Left renal cortex interstitium (tissue), 4 donors: ENCODE results near the gene EP300. TPM values are rescaled to one million over a fixed set of nuclear protein-coding genes. Genes with fewer than 3 reads are reported as not detected.
A peak's percentile ranks its signal among the peaks of the same experiment; 100 is the strongest.
"Not testable (repeated sequence)": the region's sequence is repeated elsewhere in the genome, so short reads cannot be mapped to it uniquely, and the experiment has no call there.

Source experiments
- DNase-seq, 4 donors: peaks; one replicate each; pipeline ENCODE4 v3.0.0-alpha.2; 2013; ENCODE audit warnings: low read depth in 4 of 4, low spot score in 2 of 4, missing footprints in 1 of 4
- polyA plus RNA-seq, 4 donors: library from polyadenylated mRNA; unstranded; fragments of 120-200 nt; gene quantifications; one replicate each; pipeline ENCODE4 v1.2.1, GENCODE V29; 2013; ENCODE audit not compliant: insufficient read length in 4 of 4

EP300 gene
- polyA plus RNA-seq, 4 donors: 41.7 to 73.9 (median 59.4) TPM

DNA sequence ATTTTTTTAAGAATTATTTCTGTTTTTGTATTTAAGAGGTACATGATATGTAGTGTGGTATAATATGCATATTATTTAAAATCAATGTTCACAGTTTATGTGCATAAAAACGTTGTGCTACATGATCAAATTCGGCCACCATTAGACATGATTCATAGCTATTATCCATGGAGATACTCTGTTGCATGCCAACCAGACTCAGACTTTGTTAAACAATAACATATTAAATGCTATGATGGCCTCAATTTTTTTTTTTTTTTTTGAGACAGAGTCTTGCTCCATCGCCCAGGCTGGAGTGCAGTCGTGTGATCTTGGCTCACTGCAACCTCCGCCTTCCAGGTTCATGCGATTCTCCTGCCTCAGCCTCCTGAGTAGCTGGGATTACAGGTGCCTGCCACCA, 53.5 kb downstream of the EP300 start:
- not testable (repeated sequence) for DNase-seq

DNA sequence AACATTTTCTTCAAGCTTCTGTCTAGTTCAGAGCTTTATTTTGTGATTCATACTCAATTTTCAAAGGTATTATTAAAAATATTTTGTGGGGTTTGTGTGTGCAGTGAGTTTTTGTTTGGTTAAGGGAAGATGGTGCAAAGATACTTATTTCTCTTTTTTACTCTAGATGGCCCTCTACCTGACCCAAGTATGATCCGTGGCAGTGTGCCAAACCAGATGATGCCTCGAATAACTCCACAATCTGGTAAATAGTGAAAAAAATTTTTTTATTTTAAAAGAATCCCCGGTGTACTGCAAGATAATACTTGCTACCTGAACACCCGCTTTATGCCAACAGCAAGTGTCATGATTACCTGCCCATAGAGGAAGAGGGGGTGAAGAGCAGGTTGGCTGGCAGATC, 54.2 kb downstream of the EP300 start:
- DNase-seq: no peak

- DNase-seq: no peak
These were observed 55.3 kb downstream of the EP300 start for GRCh38 chr22:41147722-41148121.

GRCh38 chr22:41152902-41153301, 60.5 kb downstream of the EP300 start:
- DNase-seq: no peak

DNA sequence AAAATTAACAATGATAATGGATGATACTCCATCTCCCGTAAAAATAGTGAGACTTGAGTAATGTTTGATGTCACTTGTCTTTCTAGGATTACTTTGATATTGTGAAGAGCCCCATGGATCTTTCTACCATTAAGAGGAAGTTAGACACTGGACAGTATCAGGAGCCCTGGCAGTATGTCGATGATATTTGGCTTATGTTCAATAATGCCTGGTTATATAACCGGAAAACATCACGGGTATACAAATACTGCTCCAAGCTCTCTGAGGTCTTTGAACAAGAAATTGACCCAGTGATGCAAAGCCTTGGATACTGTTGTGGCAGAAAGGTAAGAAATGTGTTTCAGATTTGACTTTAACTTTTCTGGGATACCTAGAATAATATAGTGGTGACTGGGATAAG, 64.7 kb downstream of the EP300 start:
- no peak for DNase-seq

DNA sequence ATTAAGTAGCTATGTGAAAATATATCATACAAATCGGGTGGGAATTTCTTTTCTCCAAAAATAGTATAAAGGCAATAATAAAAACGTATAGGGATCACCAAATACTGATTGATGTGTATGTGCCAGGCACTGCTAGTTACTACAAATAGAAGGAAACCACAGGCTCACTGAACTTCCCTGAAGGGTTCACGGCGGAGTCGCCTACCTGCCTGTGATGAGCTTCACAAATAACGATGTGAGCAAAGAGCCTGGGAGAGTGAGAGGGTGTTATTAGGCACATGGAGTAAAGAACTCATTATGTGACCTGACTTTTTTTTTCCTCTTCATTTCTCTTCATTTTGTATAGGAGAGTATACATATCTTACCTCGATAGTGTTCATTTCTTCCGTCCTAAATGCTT, 76.8 kb downstream of the EP300 start:
- no peak for DNase-seq

DNA sequence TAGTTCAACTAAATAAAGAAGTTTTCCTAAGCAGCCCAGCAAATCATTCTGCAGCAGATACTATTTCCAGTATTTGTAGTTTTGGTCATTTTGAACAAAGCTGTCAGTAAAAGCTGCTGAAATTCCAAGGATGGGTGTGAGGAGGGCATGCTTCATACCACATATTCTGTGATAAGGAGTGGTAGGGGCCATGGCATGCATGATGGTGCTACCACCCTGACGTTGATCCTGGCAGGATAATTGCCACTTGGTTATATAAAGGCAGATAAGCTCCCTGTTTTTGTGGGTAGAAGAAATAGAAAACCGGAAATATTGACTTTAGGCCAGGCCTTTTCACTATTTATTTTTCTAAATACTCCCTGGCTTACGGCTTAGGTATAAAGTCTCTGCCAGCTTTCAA, 79.6 kb downstream of the EP300 start:
- DNase-seq: no peak

GRCh38 chr22:41175546-41175945, 83.2 kb downstream of the EP300 start:
- DNase-seq: no peak

DNA sequence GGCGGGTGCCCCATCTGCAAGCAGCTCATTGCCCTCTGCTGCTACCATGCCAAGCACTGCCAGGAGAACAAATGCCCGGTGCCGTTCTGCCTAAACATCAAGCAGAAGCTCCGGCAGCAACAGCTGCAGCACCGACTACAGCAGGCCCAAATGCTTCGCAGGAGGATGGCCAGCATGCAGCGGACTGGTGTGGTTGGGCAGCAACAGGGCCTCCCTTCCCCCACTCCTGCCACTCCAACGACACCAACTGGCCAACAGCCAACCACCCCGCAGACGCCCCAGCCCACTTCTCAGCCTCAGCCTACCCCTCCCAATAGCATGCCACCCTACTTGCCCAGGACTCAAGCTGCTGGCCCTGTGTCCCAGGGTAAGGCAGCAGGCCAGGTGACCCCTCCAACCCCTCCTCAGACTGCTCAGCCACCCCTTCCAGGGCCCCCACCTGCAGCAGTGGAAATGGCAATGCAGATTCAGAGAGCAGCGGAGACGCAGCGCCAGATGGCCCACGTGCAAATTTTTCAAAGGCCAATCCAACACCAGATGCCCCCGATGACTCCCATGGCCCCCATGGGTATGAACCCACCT, 84.7 kb downstream of the EP300 start:
- no peak for DNase-seq

GRCh38 chr22:41177622-41178424, 85.4 kb downstream of the EP300 start:
- DNase-seq: no peak

DNA sequence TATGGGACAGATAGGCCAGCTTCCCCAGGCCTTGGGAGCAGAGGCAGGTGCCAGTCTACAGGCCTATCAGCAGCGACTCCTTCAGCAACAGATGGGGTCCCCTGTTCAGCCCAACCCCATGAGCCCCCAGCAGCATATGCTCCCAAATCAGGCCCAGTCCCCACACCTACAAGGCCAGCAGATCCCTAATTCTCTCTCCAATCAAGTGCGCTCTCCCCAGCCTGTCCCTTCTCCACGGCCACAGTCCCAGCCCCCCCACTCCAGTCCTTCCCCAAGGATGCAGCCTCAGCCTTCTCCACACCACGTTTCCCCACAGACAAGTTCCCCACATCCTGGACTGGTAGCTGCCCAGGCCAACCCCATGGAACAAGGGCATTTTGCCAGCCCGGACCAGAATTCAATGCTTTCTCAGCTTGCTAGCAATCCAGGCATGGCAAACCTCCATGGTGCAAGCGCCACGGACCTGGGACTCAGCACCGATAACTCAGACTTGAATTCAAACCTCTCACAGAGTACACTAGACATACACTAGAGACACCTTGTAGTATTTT, 86.1 kb downstream of the EP300 start:
- DNase-seq: no peak

DNA sequence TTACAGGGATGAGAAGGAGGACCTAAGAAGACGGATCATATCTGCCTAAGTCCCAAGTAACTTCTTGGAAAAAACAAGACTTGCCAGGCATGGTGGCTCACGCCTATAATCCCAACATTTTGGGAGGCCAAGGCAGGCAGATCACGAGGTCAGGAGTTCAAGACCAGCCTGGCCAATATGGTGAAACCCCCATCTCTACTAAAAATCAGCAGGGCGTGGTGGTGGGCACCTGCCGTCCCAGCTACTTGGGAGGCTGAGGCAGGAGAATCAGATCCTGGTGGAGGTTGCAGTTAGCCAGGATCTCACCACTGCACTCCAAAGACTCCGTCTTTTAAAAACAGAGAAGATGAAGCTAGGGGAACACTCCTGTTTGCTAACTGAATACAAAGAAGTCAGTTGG, 88.0 kb downstream of the EP300 start:
- not testable (repeated sequence) for DNase-seq

DNA sequence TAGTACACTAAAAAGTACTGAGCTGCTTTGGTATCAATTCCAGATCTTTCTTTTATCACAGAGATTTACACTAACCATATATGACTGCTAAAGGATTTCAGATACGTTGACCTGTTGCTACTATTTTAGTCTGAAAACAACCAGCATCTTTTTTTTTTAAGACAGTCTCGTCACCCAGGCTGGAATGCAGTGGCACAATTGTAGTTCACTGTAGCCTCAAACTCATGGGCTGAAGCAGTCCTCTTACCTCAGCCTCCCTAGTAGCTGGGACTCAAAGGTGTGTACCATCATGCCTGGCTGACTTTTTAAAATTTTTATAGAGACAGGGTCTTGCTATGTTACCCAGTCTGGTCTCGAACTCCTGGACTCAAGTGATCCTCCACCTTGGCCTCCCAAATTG, 88.5 kb downstream of the EP300 start:
- no peak for DNase-seq

DNA sequence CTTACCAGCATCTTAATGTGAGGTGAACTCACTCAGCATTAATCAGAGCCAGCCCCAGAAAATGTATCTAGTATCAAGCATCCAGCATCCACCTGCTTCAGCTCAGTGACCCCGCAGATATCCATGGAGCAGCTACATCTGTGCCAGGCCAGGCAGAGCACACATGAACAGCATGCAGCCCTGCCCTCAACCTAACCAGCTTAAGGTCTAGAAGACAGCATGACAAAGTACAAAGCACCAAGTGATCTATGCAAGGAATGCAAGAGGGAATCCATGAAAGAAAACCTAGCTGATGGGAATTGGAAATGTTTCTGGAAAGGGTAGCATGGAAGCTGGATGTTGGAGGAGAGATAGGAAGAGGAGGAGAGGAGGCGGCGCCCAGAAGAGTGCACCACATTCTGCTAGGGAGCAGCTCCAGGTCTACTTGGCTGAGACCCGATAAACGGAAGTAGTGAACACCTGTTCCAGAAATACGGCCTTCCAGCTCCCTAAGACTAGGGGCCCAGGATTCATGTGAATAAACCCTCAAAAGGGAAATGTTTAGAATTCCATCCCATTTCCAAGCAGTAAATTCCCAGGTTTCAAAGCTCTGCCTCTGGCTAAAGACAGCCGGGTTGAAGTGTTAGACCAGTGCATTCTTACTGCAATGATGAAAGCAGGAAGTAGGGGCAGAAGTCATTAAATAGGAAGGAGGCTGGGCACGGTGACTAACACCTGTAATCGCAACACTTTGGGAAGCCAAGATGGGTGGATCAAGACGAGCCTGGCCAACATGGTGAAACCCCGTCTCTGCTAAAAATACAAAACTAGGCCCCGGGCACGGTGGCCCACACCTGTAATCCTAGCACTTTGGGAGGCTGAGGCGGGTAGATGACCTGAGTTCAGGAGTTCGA, 89.2 kb downstream of the EP300 start:
- no peak for DNase-seq

- no peak for DNase-seq
These were observed 92.3 kb downstream of the EP300 start for GRCh38 chr22:41184679-41185078.

GRCh38 chr22:41191467-41191866, 99.1 kb downstream of the EP300 start:
- DNase-seq: no peak

DNA sequence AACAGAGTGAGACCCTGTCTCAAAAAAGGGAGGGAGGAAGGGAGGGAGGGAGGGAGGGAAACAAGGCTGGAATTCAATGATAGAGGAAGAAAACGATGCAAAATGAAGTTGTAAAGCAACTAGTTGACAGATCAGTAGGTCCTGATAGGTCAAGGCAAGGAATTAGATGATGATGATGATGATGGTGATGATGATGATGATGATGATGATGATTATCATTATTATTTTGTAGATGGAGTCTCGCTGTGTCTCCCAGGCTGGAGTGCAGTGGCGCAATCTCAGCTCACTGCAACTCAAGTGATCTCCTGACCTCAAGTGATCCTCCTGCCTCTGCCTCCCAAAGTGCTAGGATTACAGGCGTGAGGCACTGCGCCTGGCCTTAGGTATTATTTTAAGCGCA, 101.4 kb downstream of the EP300 start:
- no peak for DNase-seq

DNA sequence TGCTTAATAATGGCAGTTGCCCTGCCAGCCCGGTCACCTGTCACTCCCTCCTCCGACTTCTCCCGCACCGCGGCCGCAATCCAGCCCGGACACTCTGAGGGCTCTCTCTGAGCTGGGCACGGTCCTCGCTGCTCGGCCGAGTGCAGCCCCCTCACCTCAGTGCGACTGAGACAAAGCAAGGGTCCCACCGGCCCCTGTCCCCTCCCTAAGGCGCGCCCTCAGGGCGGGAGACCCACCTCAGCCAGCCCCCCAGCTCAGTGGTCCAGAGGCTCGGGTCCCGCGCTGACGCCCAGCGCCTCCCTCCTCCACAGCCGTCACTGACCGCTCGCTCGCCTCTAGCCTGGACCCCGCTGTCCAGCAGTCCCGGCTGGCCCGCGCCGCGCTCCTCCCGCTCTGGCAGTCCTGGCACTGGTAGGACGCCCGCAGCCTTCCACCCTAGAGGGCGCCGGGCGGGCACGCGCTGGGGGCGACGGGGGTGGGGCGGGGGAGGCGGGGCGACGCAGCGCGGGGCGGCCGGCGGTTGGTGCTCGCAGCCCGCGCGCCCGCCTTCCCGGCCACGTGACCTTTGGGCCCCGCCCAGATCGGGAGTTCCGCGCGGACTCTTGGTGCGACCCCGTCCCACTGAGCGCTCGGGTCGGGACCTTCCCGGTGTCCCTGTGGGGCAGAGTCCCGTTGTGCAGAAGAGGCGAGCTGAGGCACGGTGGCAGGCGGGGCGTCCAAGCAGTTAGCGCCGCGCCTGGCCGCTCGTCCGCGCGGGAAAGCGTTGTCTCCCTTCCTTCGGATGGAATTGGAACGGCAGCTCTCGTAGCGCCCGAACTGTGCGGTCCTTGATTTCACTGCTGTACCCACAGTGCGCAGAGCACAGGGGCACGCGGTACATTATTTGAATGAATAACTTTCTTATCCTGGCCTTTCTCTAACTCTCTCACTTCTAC, 104.9 kb downstream of the EP300 start:
- peak in 1 of 4 donors; percentile 60 for DNase-seq

GRCh38 chr22:41198027-41198580, 105.7 kb downstream of the EP300 start:
- no peak for DNase-seq

- no peak for DNase-seq
These were observed 108.7 kb downstream of the EP300 start for GRCh38 chr22:41201141-41201540.
